ENCODE measurements around the gene CADPS2. TPM values are rescaled to one million over a fixed set of nuclear protein-coding genes. Genes with fewer than 3 reads are reported as not detected.

Gene CADPS2
- polyA plus RNA-seq, 3 donors, result not detected

GRCh38 chr7:122658856-122659255 lies 227.4 kb downstream of the CADPS2 start:
- no peak overlapping the region for H3K9ac ChIP-seq (ENCODE audit: insufficient read depth, low read length, poor library complexity, severe bottlenecking)
- no peak for DNase-seq
- Mint-ChIP-seq H3K27ac (no peak overlapping the region), H3K4me1 (no peaks in the 10 kb centered on the region), H3K27me3 (ENCODE audit: low read depth in 3 of 3) (no peaks in the 10 kb centered on the region), H3K9me3 (peaks cover 0 to 12% (median 0%) of the 10 kb centered on the region in 7 donors), H3K36me3 (no peaks in the 10 kb centered on the region), H3K4me3 (no peak overlapping the region)
- H3K27ac ChIP-seq (ENCODE audit: low read depth in 1 of 2, low read length in 2 of 2), result no peak overlapping the region
- H3K4me2 ChIP-seq (replicated peaks; ENCODE audit: extremely low read depth, low read length, poor library complexity, severe bottlenecking), result no peak overlapping the region
- intact Hi-C loops (cut with micrococcal nuclease), result no loop called here
- no peaks in the 10 kb centered on the region for H3K27me3 ChIP-seq (ENCODE audit: control insufficient read depth in 2 of 2, insufficient read depth in 2 of 2, low read length in 2 of 2)
- no peaks in the 10 kb centered on the region for H3K79me2 ChIP-seq (ENCODE audit: insufficient read depth, low read length)
- H3K36me3 ChIP-seq (replicated peaks in 1 of 2; ENCODE audit: control insufficient read depth in 1 of 2, insufficient read depth in 2 of 2, low read length in 2 of 2), result no peaks in the 10 kb centered on the region
- H2AFZ ChIP-seq (ENCODE audit: insufficient read depth, low read depth, low read length, poor library complexity, severe bottlenecking), result no peak overlapping the region
- TF ChIP-seq CTCF (IDR thresholded peaks at IDR 0.05), result no peak
- WGBS (ENCODE audit: insufficient coverage), result no CpG with 5 or more reads among the region's 2 CpGs
- no peaks in the 10 kb centered on the region for H3K4me1 ChIP-seq (ENCODE audit: control insufficient read depth in 1 of 2, insufficient read depth in 2 of 2, low read length in 2 of 2)
- no peak overlapping the region for H3K4me3 ChIP-seq (replicated peaks in 1 of 3; ENCODE audit: low read depth in 2 of 3, low read length in 3 of 3)
- H3K9me3 ChIP-seq (replicated peaks in 1 of 2; ENCODE audit: control insufficient read depth in 1 of 2, insufficient read depth in 1 of 2, low read length in 2 of 2), result no peaks in the 10 kb centered on the region
- H4K20me1 ChIP-seq (ENCODE audit: insufficient read depth, low read length), result no peaks in the 10 kb centered on the region

- WGBS (ENCODE audit: insufficient coverage), result no CpG with 5 or more reads among the region's 5 CpGs
- Mint-ChIP-seq H3K4me3 (no peak overlapping the region), H3K4me1 (no peaks in the 10 kb centered on the region), H3K36me3 (no peaks in the 10 kb centered on the region), H3K27me3 (ENCODE audit: low read depth in 3 of 3) (peaks cover 0 to 1% (median 0%) of the 10 kb centered on the region in 3 donors), H3K27ac (no peak overlapping the region), H3K9me3 (peaks cover 0 to 14% (median 2%) of the 10 kb centered on the region in 7 donors)
- intact Hi-C loops (cut with micrococcal nuclease), result no loop called here
- Histone ChIP-seq H3K27me3 (ENCODE audit: control insufficient read depth in 2 of 2, insufficient read depth in 2 of 2, low read length in 2 of 2) (no peaks in the 10 kb centered on the region), H3K4me2 (replicated peaks; ENCODE audit: extremely low read depth, low read length, poor library complexity, severe bottlenecking) (no peak overlapping the region), H3K4me3 (replicated peaks in 1 of 3; ENCODE audit: low read depth in 2 of 3, low read length in 3 of 3) (no peak overlapping the region), H3K9me3 (replicated peaks in 1 of 2; ENCODE audit: control insufficient read depth in 1 of 2, insufficient read depth in 1 of 2, low read length in 2 of 2) (peaks cover 0 to 5% of the 10 kb centered on the region in 2 donors), H3K79me2 (ENCODE audit: insufficient read depth, low read length) (no peaks in the 10 kb centered on the region), H3K4me1 (ENCODE audit: control insufficient read depth in 1 of 2, insufficient read depth in 2 of 2, low read length in 2 of 2) (no peaks in the 10 kb centered on the region), H2AFZ (ENCODE audit: insufficient read depth, low read depth, low read length, poor library complexity, severe bottlenecking) (no peak overlapping the region), H4K20me1 (ENCODE audit: insufficient read depth, low read length) (no peaks in the 10 kb centered on the region), H3K27ac (ENCODE audit: low read depth in 1 of 2, low read length in 2 of 2) (no peak overlapping the region), H3K9ac (ENCODE audit: insufficient read depth, low read length, poor library complexity, severe bottlenecking) (no peak overlapping the region), H3K36me3 (replicated peaks in 1 of 2; ENCODE audit: control insufficient read depth in 1 of 2, insufficient read depth in 2 of 2, low read length in 2 of 2) (no peaks in the 10 kb centered on the region)
- TF ChIP-seq CTCF (IDR thresholded peaks at IDR 0.05), result no peak
- no peak for DNase-seq
Measured at GRCh38 chr7:122653685-122654084, 232.6 kb downstream of the CADPS2 start.

Measured in CD14-positive monocyte (primary cell).